NCI-H748 treated with DMSO at 0.1 percent for 48 hours (cell line): ENCODE measurements around the gene TEX29.
A peak's percentile ranks its signal among the peaks of the same experiment; 100 is the strongest.

ENCODE experiments used
- DNase-seq: peaks from one replicate; lab custom pipeline; 2025; lab: John Stamatoyannopoulos, UW

Gene TEX29

DNA sequence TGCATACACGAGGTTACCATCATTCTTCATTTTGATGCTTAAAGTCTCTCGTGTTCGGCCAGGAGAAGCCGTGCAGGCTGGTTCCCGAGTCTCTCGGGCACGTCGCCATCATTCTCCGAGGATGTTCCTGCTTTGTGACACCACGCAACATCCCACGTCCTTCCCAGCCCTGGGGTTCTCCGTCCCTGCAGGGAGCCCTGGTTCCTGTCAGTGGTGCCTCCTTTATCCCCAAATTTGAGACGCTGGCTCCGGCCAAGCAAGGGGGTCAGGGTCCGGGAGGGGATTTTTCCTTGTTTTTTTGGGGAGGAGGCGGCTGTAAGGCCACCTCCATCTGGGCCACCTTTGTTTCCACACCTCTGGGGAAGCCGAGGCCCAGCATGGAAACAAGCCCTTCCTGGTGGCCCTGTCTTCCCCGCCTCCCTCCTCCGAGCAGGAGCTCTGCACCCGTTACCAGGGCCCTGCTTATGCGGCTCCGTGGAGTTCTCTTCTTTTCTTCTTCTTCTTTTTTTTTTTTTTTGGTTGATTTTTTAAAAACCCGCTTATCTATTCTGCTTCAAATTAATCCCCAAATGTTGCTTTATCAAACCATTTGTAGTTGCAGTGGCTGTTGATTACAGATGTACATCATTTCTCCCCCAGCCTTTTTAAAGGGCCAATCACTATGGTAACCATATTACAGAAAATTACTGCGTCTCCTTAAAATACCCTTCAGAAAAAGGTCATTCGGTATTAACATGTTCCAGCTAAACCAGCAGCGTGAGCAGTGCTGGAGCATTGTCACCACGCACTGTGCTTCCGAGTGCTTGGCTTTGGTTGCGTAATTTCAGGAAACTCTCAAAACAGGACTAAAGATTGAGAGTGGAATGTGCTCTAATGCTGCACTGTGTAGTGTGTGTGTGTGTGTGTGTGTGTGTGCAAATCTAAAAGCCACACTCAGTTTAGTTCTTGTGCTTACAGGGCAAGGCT, 50.4 kb downstream of the TEX29 start:
- no peak for DNase-seq

DNA sequence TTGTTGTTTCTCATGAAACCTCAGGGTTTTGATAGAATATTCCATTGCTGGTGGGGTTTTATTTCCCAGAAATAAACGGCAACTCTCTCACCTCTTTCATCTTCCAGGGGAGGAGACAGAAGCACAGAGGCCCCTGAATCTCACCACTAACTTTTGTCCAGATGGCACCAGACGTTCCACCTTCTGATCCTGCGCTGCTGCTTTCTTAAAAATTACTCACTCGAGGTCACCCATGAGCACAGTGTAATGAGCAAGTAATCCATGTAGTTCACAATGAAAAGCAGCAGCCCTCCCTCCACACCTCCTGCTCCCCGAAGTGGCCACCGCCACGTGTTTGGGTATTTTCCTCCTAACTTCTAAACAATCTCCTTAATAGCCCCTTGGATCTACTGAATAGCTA, 51.3 kb downstream of the TEX29 start:
- DNase-seq: no peak

DNA sequence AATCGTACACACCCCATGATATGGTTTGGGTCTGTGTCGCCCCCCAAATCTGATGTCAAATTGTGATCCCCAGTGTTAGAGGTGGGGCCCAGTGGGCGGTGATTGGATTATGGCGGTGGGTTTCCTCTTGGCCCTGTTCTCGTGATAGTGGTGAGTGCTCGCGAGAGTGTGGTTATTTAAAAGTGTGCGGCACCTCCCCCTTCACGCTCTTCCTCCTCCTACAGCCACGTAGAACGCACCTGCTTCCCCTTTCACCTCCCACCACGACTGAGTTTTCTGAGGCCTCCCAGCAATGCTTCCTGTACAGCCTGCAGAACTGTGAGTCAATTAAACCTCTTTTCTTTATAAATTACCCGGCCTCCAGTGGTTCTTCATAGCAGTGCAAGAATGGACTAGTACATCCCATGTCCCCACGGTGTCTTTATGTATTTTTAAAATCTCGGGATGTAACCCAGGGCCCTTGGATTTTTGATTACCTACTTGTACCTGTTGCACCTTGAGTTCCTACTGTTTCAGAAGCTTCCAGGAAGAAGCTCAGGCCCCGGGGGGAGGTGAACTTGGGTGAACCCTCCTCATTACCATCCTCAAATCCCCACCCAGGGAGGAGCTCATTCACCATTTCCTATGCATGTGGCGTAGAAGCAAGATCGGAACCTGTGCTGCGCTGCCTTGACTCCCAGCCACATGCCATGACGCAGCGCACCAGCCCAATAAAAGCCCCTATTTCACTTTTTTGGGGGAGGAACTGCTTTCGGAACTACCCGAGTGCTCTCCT, 52.4 kb downstream of the TEX29 start:
- DNase-seq: no peak

DNA sequence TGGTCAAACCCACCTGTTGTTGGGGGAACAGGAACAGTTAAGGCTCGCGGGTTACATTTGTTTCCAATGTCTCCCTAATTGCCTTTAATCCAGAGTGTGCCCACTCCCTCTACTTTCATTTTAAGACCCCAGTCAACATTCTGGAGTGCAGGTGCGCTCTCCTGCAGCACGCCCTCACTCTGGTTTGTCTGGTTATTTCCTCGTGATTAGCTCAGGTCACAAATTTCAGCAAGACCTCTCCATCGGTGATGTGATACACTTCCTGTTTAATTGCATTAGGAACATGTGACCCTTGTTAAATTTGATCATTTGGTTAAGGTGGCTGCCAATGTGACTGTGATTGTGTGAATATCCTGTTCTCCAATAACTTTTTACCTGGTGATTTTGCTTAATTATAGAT, 53.0 kb downstream of the TEX29 start:
- DNase-seq: no peak

DNA sequence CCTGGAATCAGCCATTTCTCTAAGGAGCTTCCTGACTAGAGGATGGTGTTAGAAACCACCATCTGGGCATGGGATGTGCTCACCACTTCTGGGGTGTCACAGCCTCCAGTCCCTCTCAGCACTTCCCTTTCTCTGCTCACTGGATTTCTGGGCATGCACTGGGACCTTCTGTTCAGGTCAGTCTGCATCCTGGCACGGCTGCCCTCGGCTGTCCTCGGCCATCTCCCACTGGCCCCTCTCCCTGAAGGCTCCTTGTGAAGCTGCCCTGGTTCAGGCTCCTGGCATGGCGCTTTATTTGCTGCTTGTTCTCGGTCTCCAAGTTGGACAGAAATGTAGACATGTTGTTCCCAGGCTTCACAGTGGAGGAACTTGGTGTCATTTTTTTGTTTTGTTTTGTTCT, 60.0 kb downstream of the TEX29 start:
- DNase-seq: no peak

DNA sequence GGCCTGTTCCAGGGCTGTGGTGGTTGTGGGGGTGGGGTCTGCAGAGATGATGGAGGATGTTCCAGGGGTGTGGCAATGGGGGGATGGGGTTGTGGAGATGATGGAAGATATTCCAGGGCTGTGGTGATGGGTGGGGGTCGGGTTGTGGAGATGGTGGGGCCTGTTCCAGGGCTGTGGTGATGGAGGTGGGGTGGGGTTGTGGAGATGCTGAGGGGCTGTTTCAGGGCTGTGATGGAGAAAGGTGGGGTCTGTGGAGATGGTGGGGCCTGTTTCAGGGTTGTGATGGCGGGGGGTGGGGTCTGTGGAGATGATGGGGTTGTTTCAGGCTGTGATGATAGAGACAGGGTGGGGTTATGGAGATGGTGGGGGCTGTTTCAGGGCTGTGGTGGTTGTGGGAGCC, 62.0 kb downstream of the TEX29 start:
- no peak for DNase-seq

DNA sequence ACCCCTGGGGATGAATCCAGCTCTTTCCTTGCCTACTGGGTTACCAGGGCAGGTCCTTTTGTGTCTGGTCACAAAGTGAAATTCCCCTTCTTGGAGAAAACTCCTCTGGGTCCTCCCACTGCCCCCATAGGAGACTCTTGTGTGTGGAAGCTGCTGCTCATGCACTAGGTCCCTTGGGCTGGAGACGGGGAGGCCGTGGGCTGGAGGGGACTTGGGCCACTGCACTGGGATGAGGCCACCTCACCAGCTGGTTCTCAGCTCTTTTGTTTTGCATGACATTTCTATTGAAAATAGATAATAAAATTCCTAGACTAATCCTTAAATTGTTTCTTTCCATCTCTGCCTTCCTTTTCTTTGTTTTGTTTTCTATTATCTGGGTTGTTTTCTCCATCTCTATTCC, 62.4 kb downstream of the TEX29 start:
- DNase-seq: no peak

DNA sequence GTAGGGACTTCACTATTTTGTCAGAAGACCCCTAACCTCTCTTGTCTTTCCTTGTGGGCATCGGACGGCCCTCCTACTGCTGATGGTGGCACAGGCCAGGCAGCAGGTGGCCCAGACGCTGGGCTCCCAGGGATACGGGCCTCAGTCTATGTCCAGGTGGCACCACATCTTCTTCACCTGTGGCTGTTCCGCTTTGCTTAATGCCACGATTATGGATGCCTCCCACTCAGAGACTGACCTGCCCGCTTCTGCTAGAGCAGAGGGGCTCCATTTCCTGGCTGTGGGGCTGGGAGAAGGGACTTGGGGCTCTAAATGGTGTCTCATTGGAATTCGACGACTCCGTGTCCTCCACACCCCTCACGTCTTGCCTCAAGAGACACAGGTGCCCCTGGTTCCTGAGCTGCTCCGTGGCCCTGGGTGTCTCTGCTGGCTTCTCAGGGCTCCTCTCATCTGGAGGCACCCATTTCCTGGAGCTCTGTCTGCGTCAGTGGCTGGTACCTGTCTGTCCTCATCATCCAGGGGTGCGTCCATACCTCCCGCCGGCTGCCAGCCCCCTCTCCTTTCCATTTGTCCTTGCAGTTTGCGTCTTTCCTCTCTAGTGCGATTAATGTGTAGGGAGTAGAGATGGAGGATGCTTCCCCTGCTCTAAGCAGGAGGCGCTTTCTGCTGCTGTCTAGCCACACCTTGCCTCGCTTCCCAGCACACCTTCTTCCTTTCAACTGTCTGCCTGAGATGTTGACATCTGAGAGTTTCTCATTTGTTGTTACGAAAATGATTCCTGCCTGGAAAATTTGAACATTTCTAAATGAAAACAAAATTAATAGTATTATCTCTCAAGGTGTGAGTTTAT, 63.4 kb downstream of the TEX29 start:
- DNase-seq: no peak

DNA sequence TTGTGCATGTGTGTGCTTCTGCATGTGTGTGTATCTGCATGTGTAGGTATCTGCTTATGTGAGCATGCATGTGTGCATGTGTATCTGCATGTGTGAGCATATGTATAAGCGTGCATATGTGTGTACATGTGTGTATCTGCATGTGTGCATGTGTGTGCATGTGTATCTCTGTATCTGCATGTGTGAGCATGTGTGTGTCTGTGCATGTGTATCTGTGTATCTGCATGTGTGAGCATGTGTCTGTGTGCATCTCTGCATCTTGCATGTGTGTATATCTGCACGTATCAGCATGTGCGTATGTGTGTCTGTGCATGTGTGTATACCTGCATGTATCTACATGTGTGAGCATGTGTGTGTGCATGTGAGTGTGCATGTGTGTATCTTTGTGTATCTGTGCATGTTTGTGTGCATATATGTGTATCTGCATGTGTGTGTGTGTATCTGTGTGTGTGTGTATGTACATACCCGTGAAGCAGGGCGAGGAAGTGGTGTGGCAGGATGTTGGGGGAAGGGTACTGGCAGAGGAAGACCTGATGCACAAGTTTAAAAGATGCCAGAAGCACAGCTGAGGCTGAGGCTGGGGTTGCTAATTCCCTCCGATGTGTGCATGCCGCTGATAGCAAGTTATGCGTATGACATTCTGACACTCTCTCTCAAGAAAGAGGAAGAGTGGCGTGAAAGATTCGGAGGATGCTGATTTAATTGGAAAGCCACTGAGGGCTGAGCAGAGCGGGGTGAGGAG, 64.2 kb downstream of the TEX29 start:
- peak; percentile 51 for DNase-seq

DNA sequence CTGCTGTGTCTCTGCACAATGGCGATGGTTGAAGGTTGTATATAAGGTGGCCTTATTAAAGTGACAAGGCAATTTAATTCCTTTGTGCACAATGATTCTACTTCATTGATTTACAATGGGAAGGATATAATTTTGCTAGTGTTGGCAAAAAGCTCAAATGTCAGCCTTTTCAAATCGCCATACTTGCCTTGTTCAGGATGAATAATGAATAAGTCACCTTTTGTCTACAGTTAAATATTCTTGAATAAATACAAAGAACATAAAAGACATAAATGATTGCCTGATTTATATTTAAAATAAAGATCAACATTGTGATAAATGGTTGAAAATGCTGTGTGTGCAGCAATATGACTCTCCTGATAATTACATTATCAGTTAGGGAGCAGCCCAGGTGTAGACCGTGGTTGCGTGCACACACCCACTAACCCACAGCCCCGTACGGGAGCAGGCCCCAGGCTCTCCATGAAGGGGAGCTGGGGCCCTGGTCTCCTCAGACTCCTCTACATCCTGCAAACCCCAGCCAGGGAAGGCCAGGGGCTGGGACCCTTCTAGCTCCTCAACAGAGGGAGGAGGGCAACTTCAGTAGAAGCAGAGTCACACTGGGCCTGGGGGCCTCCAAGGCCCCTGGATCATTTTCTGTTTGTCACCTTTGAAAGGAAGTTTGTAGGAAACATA, 64.9 kb downstream of the TEX29 start:
- DNase-seq: peak; percentile 61

DNA sequence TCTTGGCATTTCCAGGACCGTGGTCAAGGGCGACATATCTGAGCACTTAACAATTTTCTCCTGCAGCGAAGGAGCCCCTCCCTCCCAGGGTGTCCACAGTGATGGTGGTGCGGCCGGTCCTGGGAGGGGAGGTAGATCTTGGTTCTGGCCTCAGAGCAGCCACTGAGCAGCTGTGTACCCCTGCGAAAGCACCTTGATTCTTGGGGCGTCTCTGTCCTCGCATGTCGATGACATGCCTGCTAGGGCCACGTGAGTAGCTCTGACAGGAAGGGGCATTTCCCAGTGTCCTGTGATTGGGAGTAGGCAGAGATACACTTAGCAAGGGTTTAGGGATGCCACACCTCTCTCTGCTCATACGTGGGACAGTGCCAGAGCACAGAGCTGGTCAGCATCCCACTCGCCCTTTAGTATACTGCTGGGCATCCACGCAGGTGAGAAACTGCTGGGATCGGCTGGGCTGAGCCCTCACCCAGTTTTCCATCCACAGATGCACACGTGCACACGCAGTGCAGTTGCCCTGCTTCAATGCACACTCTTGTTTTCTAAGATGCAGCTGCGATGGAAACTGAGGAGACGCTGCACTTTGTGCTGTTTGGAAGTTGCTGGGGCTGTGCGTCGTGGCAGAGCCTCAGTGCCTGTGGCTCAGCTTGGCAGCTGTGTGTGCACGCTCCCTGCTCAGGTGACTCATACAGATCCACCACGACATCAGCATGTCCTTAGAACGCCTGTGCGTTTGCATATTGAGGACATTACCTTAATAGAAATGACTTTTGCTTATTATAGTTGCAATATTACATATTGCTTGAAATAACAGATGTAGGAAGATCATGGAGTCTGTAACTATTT, 66.8 kb downstream of the TEX29 start:
- DNase-seq: no peak

DNA sequence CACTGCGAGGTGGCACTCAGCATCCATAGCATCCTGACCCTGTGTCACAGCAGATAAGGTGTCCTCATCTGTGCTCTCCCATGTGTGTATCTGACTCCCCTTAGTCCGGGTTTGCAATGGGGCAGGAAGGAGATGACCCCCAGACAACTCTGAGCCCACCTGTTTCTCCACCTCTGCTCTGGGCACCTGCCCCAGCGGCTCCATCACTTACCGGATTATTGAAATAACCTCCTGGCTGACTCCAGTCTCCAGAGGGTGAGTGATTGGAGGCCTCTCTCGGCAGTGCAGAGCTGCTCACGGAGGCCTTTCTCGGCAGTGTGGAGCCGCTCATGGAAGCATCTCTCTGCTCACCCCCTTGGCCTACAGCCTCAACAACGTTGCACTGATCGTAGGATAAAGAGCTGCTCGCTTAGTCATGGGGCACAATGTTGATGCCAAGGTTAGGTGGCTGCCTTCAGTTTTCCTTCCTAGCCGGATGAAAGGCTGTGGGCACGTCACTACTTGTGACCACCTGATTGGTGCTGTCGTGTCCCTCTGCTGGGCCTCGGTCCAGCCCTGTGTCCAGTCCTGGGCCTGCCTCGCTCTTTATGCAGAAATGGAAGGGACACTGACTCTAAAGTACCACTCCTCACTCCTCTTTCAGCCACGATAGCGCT, 67.6 kb downstream of the TEX29 start:
- DNase-seq: no peak

DNA sequence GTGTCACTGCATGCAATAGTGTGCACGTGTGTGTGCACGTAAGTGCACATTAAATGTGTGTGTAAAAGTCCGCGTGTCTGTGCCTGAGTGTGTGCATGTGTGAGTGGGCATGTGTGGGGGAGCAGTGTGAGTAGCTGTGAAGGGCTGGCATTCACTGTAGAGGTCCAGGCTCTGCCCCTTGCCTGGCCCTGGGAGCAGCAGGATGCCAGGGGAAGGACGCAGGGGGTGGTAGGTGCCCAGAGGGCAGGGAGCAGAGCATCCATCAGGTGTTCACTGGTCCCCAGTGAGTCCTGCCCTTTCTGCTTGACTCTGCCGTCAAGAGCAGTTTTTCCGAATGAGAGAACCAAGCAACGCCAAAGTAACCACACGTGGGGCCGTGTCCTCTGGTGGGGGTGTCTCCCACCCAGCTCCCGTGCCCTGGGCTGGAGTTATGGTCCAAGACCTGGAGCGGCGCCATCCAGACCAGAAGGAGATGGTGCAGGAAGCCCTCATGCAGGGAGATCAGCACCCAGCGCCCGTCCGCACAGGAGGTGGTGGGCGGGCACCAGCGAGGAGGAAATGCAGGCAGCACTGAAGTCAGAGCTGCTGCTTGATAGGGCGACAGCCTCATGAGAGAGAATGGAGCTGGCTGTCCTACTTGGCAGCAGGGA, 68.5 kb downstream of the TEX29 start:
- DNase-seq: no peak

DNA sequence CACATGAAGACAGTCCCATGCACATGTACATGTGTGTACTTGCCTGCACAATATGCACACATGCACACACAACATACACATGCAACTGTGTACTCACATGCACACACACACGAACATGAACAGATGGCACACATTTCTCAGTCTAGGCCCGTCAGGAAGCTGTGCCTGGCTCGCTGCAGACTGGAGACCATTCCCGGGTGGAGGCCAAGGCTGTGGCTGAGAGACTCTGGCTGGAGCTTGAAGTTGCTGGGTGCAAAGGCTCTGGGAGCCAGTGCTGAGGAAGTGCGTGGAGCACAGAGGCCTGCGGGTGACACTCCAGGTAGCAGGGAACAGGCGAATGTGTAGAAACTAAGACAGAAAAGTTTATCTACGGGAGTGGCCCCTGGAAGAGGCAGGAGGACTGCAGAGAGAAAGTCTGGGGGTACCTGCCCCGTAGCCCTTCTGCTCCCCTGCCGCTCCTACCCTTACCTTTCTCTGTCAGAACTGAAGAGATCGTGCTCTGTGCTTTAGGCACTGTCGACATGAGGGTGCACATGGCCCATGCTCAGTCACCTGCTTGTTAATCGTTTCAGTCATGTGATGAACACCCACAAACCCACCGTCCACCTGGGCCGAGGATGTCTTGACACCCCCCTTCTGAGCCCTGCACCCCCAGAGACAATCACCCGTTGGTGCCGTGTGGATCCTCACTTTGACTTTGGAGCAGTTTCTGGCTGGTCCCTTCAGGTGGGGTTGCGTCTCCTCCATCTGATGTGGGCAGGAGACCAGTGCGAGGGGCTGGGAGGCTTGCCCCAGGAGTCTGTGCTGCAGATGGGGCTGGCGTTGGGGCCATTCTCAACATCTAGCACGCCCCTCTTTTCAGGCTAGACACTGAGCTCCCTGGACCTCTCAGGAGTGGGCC, 69.4 kb downstream of the TEX29 start:
- no peak for DNase-seq

DNA sequence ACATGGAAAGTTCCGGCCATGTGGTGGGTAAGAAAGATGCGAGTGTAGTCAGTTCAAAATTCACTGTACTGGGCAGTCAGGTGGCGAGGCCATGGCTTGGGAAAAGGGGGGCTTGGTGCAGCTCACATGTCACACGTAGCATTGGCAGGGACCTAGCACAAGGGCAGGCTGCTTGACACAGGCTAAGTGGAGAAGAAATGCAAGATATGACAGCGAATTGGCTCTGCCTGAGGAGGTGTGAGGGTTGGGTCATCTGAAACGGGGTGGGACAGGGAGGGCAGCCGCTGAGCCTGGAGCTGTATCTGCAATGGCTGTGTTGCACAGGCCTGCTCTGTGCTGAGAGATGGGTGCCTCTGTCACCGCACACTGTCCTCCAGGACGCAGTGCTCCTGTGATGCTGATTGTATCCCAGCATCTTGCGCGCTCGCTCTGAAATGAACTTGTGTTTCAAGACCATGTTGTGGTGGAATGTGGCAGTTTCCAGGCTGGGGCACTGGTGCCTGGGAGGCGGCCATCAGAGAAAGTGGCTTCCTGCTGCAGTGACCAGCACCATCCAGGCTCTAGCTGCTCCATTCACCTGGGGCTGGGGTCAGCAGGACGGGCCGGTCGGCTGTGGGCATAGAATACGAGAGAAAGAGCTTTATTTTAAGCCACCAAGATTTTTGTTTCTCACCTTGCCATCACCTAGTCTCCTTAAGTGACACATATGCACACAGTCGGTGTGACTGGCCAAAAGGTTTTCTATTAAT, 70.3 kb downstream of the TEX29 start:
- DNase-seq: no peak

DNA sequence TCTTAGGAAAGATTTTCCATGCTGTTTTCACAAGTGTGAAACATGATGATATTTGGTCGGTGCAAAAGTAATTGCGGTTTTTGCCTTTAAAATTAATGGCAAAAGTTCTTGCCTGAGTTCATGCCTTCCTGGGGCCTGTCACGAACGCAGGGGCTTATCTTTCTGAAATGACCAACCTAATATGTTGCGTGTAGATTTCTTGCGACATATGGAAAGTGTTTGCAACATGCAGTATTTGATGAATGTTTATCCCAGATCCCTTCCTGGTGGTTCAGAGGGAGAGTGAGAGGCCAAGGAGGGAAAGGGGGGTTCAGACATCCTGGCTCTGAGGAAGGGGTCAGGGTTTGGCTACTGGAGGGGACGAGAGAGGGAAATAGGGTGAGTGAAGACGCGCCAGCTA, 72.0 kb downstream of the TEX29 start:
- DNase-seq: no peak

DNA sequence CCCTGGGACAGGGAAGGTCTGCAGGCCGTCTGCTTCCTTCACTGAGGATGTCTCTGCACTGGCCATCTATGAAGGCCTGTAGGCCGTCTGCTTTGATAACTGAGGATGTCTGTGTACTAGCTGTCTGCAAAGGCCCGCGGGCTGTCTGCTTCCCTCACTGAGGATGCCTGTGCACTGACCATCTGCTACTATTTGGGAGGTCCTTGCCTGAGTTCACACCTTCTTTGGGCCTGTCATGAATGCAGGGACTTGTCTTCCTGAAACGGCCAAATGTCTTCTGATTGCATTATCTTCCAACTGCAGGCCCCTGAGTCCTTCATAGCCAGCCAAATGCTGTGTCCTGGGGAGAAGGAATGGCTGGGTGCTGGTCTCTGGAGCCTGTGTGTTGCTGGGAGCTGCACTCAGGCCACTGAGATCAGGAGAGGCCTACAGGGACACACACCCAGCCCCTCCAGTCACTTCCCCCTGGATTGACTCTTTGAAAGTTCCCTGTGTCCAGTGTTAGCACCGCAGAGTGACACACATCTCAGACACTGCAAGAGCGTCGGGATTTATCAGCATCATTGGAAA, 72.9 kb downstream of the TEX29 start:
- no peak for DNase-seq
